Caco-2 (cell line): ENCODE data around the gene PDE4D. TPM values are rescaled to one million over a fixed set of nuclear protein-coding genes. Genes with fewer than 3 reads are reported as not detected.

Experiments
- BruUV-seq: library from RNA; stranded (reverse); fragments of 400-500 nt; replicated peaks from 2 replicates; lab custom pipeline; 2021; lab: Mats Ljungman, UMichigan
- CTCF ChIA-PET: fragments of 300-600 bp; sonication (Branson Sonifier 250); formaldehyde crosslinking; loops from one replicate; lab custom pipeline; 2022; ENCODE audit warnings: antibody characterized with exemption; lab: Charles Lee
- POLR2A ChIA-PET: fragments of 300-600 bp; sonication (Branson Sonifier 250); formaldehyde crosslinking; loops from one replicate; lab custom pipeline; 2022; ENCODE audit warnings: antibody characterized with exemption; lab: Charles Lee
- DNase-seq, 2 experiments: peaks; one replicate each; pipeline versions ENCODE4 v3.0.0 to v3.0.0-alpha.2; 2020 to 2022
- H3K27me3 ChIP-seq: replicated peaks from 2 replicates; pipeline ENCODE4 v1.6.0; 2011; ENCODE audit warnings: low read length; ENCODE audit not compliant: control insufficient read depth, insufficient read depth
- H3K36me3 ChIP-seq: 2 replicates; pipeline ENCODE4 v1.5.1; 2011; ENCODE audit warnings: low read length; ENCODE audit not compliant: control insufficient read depth, insufficient read depth
- H3K4me1 ChIP-seq: fragments of 250-450 bp; sonication (Bioruptor Pico); 2 replicates; pipeline ENCODE4 v1.5.1; 2020; ENCODE audit warnings: mild to moderate bottlenecking
- H3K4me3 ChIP-seq: 2 replicates; pipeline ENCODE4 v1.5.1; 2011; ENCODE audit warnings: low read depth, mild to moderate bottlenecking, control low read depth, low read length
- H3K9me3 ChIP-seq: fragments of 250-450 bp; sonication (Bioruptor Pico); 2 replicates; pipeline ENCODE4 v1.5.1; 2020; ENCODE audit warnings: mild to moderate bottlenecking, moderate library complexity
- H3K27ac Mint-ChIP-seq: one replicate; pipeline ENCODE4 v1.8.0; 2022; ENCODE audit warnings: mixed read lengths; ENCODE audit not compliant: unreplicated experiment
- H3K27me3 Mint-ChIP-seq: one replicate; pipeline ENCODE4 v1.8.0; 2022; ENCODE audit warnings: mixed read lengths; ENCODE audit not compliant: insufficient read depth, unreplicated experiment
- H3K36me3 Mint-ChIP-seq: one replicate; pipeline ENCODE4 v1.8.0; 2022; ENCODE audit warnings: mild to moderate bottlenecking, mixed read lengths; ENCODE audit not compliant: insufficient read depth, unreplicated experiment
- H3K4me1 Mint-ChIP-seq: one replicate; pipeline ENCODE4 v1.8.0; 2022; ENCODE audit warnings: low read depth, mixed read lengths; ENCODE audit not compliant: unreplicated experiment
- H3K4me3 Mint-ChIP-seq: one replicate; pipeline ENCODE4 v1.8.0; 2022; ENCODE audit warnings: mild to moderate bottlenecking, moderate library complexity, mixed read lengths; ENCODE audit not compliant: unreplicated experiment
- H3K9me3 Mint-ChIP-seq: one replicate; pipeline ENCODE4 v1.8.0; 2022; ENCODE audit warnings: mixed read lengths; ENCODE audit not compliant: unreplicated experiment
- CTCF ChIP-seq, 2 experiments: fragments of 200-600 bp in 1 of 2; IDR thresholded peaks; 1 replicate in 1 of 2; 2 replicates in 1 of 2; pipeline versions ENCODE4 v1.5.1 to v1.8.0; 2011 to 2022; ENCODE audit warnings: antibody characterized with exemption in 1 of 2, control low read depth in 1 of 2, inconsistent platforms in 1 of 2, low read depth in 1 of 2, low read length in 1 of 2, mild to moderate bottlenecking in 1 of 2, moderate library complexity in 1 of 2; ENCODE audit not compliant: insufficient read depth in 1 of 2, severe bottlenecking in 1 of 2, unreplicated experiment in 1 of 2
- intact Hi-C: fragments of 100-400 bp; cut with micrococcal nuclease; formaldehyde crosslinking; loops from one replicate; pipeline ENCODE4 v1.10.0; 2022; ENCODE audit not compliant: unreplicated experiment
- total RNA-seq: library from RNA; stranded (reverse); gene quantifications from 2 replicates; pipeline ENCODE4 v1.2.3, GENCODE V29; 2022

Gene PDE4D
- total RNA-seq, 1 experiment from 2014 or later, result 89.8 TPM

GRCh38 chr5:59506285-59506877, 387.1 kb downstream of the PDE4D start:
- DNase-seq, result no peak

GRCh38 chr5:59504043-59504442, 389.5 kb downstream of the PDE4D start:
- Mint-ChIP-seq H3K36me3 (no peaks in the 10 kb centered on the region), H3K9me3 (no peaks in the 10 kb centered on the region), H3K4me1 (no peaks in the 10 kb centered on the region), H3K27ac (no peak overlapping the region), H3K27me3 (peaks cover 3% of the 10 kb centered on the region), H3K4me3 (no peak overlapping the region)
- no TSS peak for BruUV-seq
- no peak for DNase-seq
- POLR2A ChIA-PET, result no interaction called here
- H3K9me3 ChIP-seq, result no peaks in the 10 kb centered on the region
- no peaks in the 10 kb centered on the region for H3K4me1 ChIP-seq
- no peak overlapping the region for H3K4me3 ChIP-seq
- no peak for TF ChIP-seq CTCF (IDR thresholded peaks at IDR 0.05; ENCODE audit: insufficient read depth in 1 of 2, low read depth in 1 of 2, low read length in 1 of 2, severe bottlenecking in 1 of 2, unreplicated experiment in 1 of 2)
- no peaks in the 10 kb centered on the region for H3K27me3 ChIP-seq
- H3K36me3 ChIP-seq, result no peaks in the 10 kb centered on the region
- CTCF ChIA-PET, result interaction anchor here (1.3 kb wide), 1 partner anchor 83 kb away, joined by 3 read pairs; no protein-coding TSS in a partner anchor
- intact Hi-C loops, result no loop called here

More at GRCh38 chr5:59506285-59506877, 387.1 kb downstream of the PDE4D start:
- no peaks in the 10 kb centered on the region for H3K27me3 Mint-ChIP-seq
- no peaks in the 10 kb centered on the region for H3K9me3 Mint-ChIP-seq
- H3K9me3 ChIP-seq, result no peaks in the 10 kb centered on the region
- H3K36me3 Mint-ChIP-seq, result no peaks in the 10 kb centered on the region
- POLR2A ChIA-PET, result no interaction called here
- no peaks in the 10 kb centered on the region for H3K27me3 ChIP-seq
- no peaks in the 10 kb centered on the region for H3K4me1 Mint-ChIP-seq
- peak; percentile 45 to 74 for TF ChIP-seq CTCF (IDR thresholded peaks at IDR 0.05; ENCODE audit: insufficient read depth in 1 of 2, low read depth in 1 of 2, low read length in 1 of 2, severe bottlenecking in 1 of 2, unreplicated experiment in 1 of 2)
- no TSS peak for BruUV-seq
- CTCF ChIA-PET, result interaction anchor here (0.7 to 2.2 kb wide), 4 partner anchors 126 to 294 kb away, joined by 3 to 21 read pairs (median 8); no protein-coding TSS in a partner anchor
- H3K4me3 Mint-ChIP-seq, result no peak overlapping the region
- intact Hi-C loops, result loop anchor here (1.0 to 2.0 kb wide), 5 partner anchors 81 to 294 kb away; no protein-coding TSS in a partner anchor
- H3K4me3 ChIP-seq, result no peak overlapping the region
- no peaks in the 10 kb centered on the region for H3K4me1 ChIP-seq
- no peak overlapping the region for H3K27ac Mint-ChIP-seq
- H3K36me3 ChIP-seq, result no peaks in the 10 kb centered on the region

GRCh38 chr5:59503220-59503619, 390.3 kb downstream of the PDE4D start:
- CTCF ChIA-PET, result interaction anchor here (0.7 kb wide), 1 partner anchor 227 kb away, joined by 3 read pairs; no protein-coding TSS in a partner anchor

More at GRCh38 chr5:59503220-59503619, 390.3 kb downstream of the PDE4D start:
- POLR2A ChIA-PET, result no interaction called here
- BruUV-seq, result no TSS peak
- intact Hi-C loops, result no loop called here
- H3K4me3 Mint-ChIP-seq, result no peak overlapping the region
- H3K4me1 ChIP-seq, result no peaks in the 10 kb centered on the region
- H3K4me1 Mint-ChIP-seq, result no peaks in the 10 kb centered on the region
- no peak for TF ChIP-seq CTCF (IDR thresholded peaks at IDR 0.05; ENCODE audit: insufficient read depth in 1 of 2, low read depth in 1 of 2, low read length in 1 of 2, severe bottlenecking in 1 of 2, unreplicated experiment in 1 of 2)
- no peak for DNase-seq
- H3K27me3 ChIP-seq, result no peaks in the 10 kb centered on the region
- H3K36me3 Mint-ChIP-seq, result no peaks in the 10 kb centered on the region
- no peak overlapping the region for H3K27ac Mint-ChIP-seq
- H3K9me3 ChIP-seq, result no peaks in the 10 kb centered on the region
- no peaks in the 10 kb centered on the region for H3K36me3 ChIP-seq
- H3K4me3 ChIP-seq, result no peak overlapping the region
- peaks cover 3% of the 10 kb centered on the region for H3K27me3 Mint-ChIP-seq
- H3K9me3 Mint-ChIP-seq, result no peaks in the 10 kb centered on the region
